K562 (cell line): ENCODE measurements around the gene FERMT3. TPM values are rescaled to one million over a fixed set of nuclear protein-coding genes. Genes with fewer than 3 reads are reported as not detected.

Experiments used
- ARNT ChIP-seq, 2 experiments: fragments of 450-650 bp; IDR thresholded peaks; 2 replicates each; pipeline ENCODE4 v1.6.1; 2016; ENCODE audit warnings: mild to moderate bottlenecking in 1 of 2
- DMBX1 ChIP-seq: fragments of 250-450 bp; sonication (Bioruptor Pico); IDR thresholded peaks from 2 replicates; pipeline ENCODE4 v1.8.0; 2022; ENCODE audit warnings: inconsistent platforms, mild to moderate bottlenecking, moderate library complexity, borderline replicate concordance
- EZH2 ChIP-seq: IDR thresholded peaks from 2 replicates; pipeline ENCODE4 v1.6.1; 2012; ENCODE audit warnings: low read depth, mild to moderate bottlenecking, inconsistent platforms, low read length, borderline replicate concordance
- FUS ChIP-seq: fragments of 200-400 bp; formaldehyde crosslinking; optimal IDR thresholded peaks from 2 replicates; pipeline ENCODE3; 2017; ENCODE audit warnings: low read depth, low read length
- KLF6 ChIP-seq: fragments of 250-450 bp; sonication (Bioruptor Pico); IDR thresholded peaks from 2 replicates; pipeline ENCODE4 v1.4.0; 2020; ENCODE audit warnings: mild to moderate bottlenecking, moderate library complexity, borderline replicate concordance
- PCBP1 ChIP-seq: fragments of 200-400 bp; formaldehyde crosslinking; IDR thresholded peaks from 2 replicates; pipeline ENCODE4 v1.6.1; 2018; ENCODE audit warnings: mild to moderate bottlenecking, low read depth, low read length; ENCODE audit not compliant: poor library complexity, severe bottlenecking
- PTRF ChIP-seq: fragments of 450-650 bp; IDR thresholded peaks from 2 replicates; pipeline ENCODE4 v1.6.1; 2016; ENCODE audit warnings: mild to moderate bottlenecking, missing genetic modification characterization, missing compliant biosample characterization
- TCF7 ChIP-seq: sonication (generic); IDR thresholded peaks from 2 replicates; pipeline ENCODE4 v1.6.1; 2016; ENCODE audit warnings: antibody characterized with exemption, borderline replicate concordance
- U2AF1 ChIP-seq: fragments of 200-400 bp; formaldehyde crosslinking; optimal IDR thresholded peaks from 2 replicates; pipeline ENCODE3; 2017; ENCODE audit warnings: mild to moderate bottlenecking, low read depth, low read length, moderate library complexity
- ZKSCAN3 ChIP-seq: fragments of 250-450 bp; sonication (Bioruptor Pico); IDR thresholded peaks from 2 replicates; pipeline ENCODE4 v1.4.0; 2020
- ZNF133 ChIP-seq: fragments of 250-450 bp; sonication (Bioruptor Pico); IDR thresholded peaks from 2 replicates; pipeline ENCODE4 v1.4.0; 2020; ENCODE audit warnings: mild to moderate bottlenecking
- ZNF239 ChIP-seq: fragments of 250-450 bp; sonication (Bioruptor Pico); IDR thresholded peaks from 2 replicates; pipeline ENCODE4 v1.4.0; 2020; ENCODE audit warnings: mild to moderate bottlenecking
- ZNF253 ChIP-seq: fragments of 250-450 bp; sonication (Bioruptor Pico); conservative IDR thresholded peaks from 2 replicates; pipeline ENCODE4 v1.6.1; 2021; ENCODE audit warnings: mild to moderate bottlenecking
- polyA plus RNA-seq, 8 experiments: library from polyadenylated mRNA; depleted of rRNA in 4 of 8; stranded (reverse) in 5 of 8; unstranded in 3 of 8; fragments of >200 nt; fragmentation: Nextera tagmentation in 2 of 8; fragmentation: Illumina TruSeq in 1 of 8; extraction: Ambion mirVana in 2 of 8; extraction: Trizol in 1 of 8; gene quantifications; 2 replicates each; pipeline versions ENCODE4 v1.2.1 to v1.2.3, GENCODE V29; 2011 to 2014; ENCODE audit warnings: inconsistent platforms in 1 of 8, missing spikeins in 1 of 8
- total RNA-seq, 7 experiments: library from RNA; depleted of rRNA in 6 of 7; stranded (reverse); fragments of >200 nt in 6 of 7; fragmentation: Illumina TruSeq in 2 of 7; extraction: Trizol in 2 of 7; gene quantifications; 2 replicates each; pipeline versions ENCODE4 v1.2.1 to v1.2.3, GENCODE V29; 2011 to 2021; ENCODE audit warnings: low replicate concordance in 1 of 7
- TF ChIP-seq, protein P1 (sequence below), 2 experiments: IDR thresholded peaks in 1 of 2; conservative IDR thresholded peaks in 1 of 2; 2 replicates each; pipeline ENCODE4 v1.6.1; 2016; ENCODE audit warnings: low read depth in 2 of 2, mild to moderate bottlenecking in 1 of 2, missing compliant biosample characterization in 1 of 2, missing genetic modification characterization in 1 of 2, moderate library complexity in 1 of 2
- TF ChIP-seq, protein P2 (sequence below): fragments of 250-450 bp; sonication (Bioruptor Pico); IDR thresholded peaks from 2 replicates; pipeline ENCODE4 v1.5.0; 2021
- TF ChIP-seq, protein P3 (sequence below): fragments of 450-650 bp; conservative IDR thresholded peaks from 2 replicates; pipeline ENCODE4 v1.6.1; 2016; ENCODE audit warnings: missing genetic modification characterization, low read depth, mild to moderate bottlenecking, control low read depth, missing compliant biosample characterization
- TF ChIP-seq, protein P4 (sequence below): sonication (generic); formaldehyde crosslinking; IDR thresholded peaks from 2 replicates; pipeline ENCODE4 v1.9.0; 2022; ENCODE audit warnings: mild to moderate bottlenecking, missing genetic modification reagents
- TF ChIP-seq, protein P5 (sequence below): fragments of 450-650 bp; formaldehyde crosslinking; IDR thresholded peaks from 2 replicates; pipeline ENCODE4 v1.4.0; 2020; ENCODE audit warnings: mild to moderate bottlenecking, moderate library complexity

FERMT3 gene
- total and polyA plus RNA-seq, 9 of the 15 experiments (the other 6 are each of a cell fraction or from before 2014, with no cell fraction given), result 3.2 to 275 (median 79.7) TPM

DNA sequence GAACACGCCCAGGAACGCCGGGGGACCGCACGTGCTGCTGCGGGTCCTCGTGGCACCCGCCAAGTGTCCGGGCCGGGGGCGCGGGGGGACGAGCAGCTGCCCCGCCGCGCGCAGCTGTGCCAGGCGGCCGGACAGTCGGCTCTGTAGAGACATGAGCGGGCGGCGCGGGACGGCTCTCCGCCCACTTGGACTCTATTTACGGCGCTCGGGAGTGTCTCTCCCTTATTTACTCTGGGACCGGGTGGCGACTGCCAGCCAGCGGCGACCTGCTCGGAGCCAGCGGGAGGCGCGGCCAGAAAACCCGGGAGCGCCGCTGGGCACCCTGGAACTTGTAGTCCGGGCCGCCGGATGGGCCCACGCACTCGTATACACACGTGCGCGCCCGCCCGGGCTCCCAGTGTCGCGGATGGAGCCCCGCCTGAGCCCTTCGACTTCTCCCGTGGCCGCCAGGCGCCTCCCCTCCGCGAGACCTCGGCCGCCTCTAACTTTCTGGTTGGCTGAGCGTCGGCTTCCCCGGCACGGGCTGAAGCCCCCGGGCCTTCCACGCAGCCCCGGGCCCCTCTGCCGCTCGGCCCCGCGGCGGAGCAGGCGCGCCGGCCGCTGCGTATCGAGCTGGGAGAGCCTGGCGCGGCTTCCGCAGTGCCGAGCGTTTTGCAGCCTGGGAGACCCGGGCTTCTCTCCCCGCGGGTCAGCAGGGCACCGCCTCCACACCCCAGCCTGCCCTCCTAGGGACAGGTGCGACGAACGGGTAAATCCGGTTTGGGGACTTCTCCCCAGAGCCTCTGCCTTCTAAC is 40.5 kb upstream of the FERMT3 start, which contains the start of gene MACROD1 (continued):
- TF ChIP-seq, protein P1, sequence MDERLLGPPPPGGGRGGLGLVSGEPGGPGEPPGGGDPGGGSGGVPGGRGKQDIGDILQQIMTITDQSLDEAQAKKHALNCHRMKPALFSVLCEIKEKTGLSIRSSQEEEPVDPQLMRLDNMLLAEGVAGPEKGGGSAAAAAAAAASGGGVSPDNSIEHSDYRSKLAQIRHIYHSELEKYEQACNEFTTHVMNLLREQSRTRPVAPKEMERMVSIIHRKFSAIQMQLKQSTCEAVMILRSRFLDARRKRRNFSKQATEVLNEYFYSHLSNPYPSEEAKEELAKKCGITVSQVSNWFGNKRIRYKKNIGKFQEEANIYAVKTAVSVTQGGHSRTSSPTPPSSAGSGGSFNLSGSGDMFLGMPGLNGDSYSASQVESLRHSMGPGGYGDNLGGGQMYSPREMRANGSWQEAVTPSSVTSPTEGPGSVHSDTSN (CRISPR knock-in tag; IDR thresholded peaks at IDR 0.05; ENCODE audit: low read depth), result no peak
- TF ChIP-seq, protein P1 (tag; conservative IDR thresholded peaks at IDR 0.05; ENCODE audit: low read depth), result no peak
- TF ChIP-seq KLF6 (no peak), DMBX1 (CRISPR knock-in tag) (no peak), PTRF (tag) (no peak), ZNF133 (CRISPR knock-in tag) (no peak), ARNT (IDR thresholded peaks at IDR 0.05) (no peak), FUS (no peak), ZKSCAN3 (CRISPR knock-in tag) (no peak), ZNF239 (CRISPR knock-in tag) (no peak), TCF7 (no peak; the same call in 1 of the 2 replicates), ZNF253 (no peak), PCBP1 (no peak), U2AF1 (peak; percentile 86), EZH2 (no peak)
- TF ChIP-seq, protein P2, sequence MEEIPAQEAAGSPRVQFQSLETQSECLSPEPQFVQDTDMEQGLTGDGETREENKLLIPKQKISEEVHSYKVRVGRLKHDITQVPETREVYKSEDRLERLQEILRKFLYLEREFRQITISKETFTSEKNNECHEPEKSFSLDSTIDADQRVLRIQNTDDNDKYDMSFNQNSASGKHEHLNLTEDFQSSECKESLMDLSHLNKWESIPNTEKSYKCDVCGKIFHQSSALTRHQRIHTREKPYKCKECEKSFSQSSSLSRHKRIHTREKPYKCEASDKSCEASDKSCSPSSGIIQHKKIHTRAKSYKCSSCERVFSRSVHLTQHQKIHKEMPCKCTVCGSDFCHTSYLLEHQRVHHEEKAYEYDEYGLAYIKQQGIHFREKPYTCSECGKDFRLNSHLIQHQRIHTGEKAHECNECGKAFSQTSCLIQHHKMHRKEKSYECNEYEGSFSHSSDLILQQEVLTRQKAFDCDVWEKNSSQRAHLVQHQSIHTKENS (CRISPR knock-in tag), result no peak
- TF ChIP-seq, protein P3, sequence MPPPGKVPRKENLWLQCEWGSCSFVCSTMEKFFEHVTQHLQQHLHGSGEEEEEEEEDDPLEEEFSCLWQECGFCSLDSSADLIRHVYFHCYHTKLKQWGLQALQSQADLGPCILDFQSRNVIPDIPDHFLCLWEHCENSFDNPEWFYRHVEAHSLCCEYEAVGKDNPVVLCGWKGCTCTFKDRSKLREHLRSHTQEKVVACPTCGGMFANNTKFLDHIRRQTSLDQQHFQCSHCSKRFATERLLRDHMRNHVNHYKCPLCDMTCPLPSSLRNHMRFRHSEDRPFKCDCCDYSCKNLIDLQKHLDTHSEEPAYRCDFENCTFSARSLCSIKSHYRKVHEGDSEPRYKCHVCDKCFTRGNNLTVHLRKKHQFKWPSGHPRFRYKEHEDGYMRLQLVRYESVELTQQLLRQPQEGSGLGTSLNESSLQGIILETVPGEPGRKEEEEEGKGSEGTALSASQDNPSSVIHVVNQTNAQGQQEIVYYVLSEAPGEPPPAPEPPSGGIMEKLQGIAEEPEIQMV (tag), result no peak
- TF ChIP-seq, protein P4, sequence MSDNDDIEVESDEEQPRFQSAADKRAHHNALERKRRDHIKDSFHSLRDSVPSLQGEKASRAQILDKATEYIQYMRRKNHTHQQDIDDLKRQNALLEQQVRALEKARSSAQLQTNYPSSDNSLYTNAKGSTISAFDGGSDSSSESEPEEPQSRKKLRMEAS (CRISPR knock-in tag), result peak; percentile 96
- TF ChIP-seq, protein P5, sequence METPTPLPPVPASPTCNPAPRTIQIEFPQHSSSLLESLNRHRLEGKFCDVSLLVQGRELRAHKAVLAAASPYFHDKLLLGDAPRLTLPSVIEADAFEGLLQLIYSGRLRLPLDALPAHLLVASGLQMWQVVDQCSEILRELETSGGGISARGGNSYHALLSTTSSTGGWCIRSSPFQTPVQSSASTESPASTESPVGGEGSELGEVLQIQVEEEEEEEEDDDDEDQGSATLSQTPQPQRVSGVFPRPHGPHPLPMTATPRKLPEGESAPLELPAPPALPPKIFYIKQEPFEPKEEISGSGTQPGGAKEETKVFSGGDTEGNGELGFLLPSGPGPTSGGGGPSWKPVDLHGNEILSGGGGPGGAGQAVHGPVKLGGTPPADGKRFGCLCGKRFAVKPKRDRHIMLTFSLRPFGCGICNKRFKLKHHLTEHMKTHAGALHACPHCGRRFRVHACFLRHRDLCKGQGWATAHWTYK, result 0 out of 2 replicates have a peak, but pooled peaks have one; percentile 28
